ENCODE results near the gene CDKAL1.

- no peak for TF ChIP-seq PAX8 (IDR thresholded peaks at IDR 0.05)
- no peak for TF ChIP-seq MAX (IDR thresholded peaks at IDR 0.05; ENCODE audit: low read depth, low read length)
- TF ChIP-seq, protein P1, sequence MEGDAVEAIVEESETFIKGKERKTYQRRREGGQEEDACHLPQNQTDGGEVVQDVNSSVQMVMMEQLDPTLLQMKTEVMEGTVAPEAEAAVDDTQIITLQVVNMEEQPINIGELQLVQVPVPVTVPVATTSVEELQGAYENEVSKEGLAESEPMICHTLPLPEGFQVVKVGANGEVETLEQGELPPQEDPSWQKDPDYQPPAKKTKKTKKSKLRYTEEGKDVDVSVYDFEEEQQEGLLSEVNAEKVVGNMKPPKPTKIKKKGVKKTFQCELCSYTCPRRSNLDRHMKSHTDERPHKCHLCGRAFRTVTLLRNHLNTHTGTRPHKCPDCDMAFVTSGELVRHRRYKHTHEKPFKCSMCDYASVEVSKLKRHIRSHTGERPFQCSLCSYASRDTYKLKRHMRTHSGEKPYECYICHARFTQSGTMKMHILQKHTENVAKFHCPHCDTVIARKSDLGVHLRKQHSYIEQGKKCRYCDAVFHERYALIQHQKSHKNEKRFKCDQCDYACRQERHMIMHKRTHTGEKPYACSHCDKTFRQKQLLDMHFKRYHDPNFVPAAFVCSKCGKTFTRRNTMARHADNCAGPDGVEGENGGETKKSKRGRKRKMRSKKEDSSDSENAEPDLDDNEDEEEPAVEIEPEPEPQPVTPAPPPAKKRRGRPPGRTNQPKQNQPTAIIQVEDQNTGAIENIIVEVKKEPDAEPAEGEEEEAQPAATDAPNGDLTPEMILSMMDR (IDR thresholded peaks at IDR 0.05 in 2 of 3, conservative IDR thresholded peaks at IDR 0.05 in 1 of 3; ENCODE audit: control insufficient read depth in 2 of 3, extremely low read depth in 1 of 3, insufficient read depth in 1 of 3, low read depth in 3 of 3, low read length in 3 of 3), result no peak
- TF ChIP-seq, protein P2, sequence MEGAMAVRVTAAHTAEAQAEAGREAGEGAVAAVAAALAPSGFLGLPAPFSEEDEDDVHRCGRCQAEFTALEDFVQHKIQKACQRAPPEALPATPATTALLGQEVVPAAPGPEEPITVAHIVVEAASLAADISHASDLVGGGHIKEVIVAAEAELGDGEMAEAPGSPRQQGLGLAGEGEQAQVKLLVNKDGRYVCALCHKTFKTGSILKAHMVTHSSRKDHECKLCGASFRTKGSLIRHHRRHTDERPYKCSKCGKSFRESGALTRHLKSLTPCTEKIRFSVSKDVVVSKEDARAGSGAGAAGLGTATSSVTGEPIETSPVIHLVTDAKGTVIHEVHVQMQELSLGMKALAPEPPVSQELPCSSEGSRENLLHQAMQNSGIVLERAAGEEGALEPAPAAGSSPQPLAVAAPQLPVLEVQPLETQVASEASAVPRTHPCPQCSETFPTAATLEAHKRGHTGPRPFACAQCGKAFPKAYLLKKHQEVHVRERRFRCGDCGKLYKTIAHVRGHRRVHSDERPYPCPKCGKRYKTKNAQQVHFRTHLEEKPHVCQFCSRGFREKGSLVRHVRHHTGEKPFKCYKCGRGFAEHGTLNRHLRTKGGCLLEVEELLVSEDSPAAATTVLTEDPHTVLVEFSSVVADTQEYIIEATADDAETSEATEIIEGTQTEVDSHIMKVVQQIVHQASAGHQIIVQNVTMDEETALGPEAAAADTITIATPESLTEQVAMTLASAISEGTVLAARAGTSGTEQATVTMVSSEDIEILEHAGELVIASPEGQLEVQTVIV (IDR thresholded peaks at IDR 0.05; ENCODE audit: borderline replicate concordance, partially characterized antibody), result no peak
Measured at GRCh38 chr6:20565342-20565741, 31.1 kb downstream of the CDKAL1 start.
